Stimulated activated CD8-positive, alpha-beta memory T cell treated with anti-CD3 and anti-CD28 coated beads, Interleukin-2, amount 100 ng/mL, for 1 hour (primary cell): Measurements from ENCODE around the gene ANKS1A.

ENCODE experiments used
- DNase-seq, 2 donors: peaks; one replicate each; pipeline ENCODE4 v3.0.0-alpha.2; 2020; ENCODE audit warnings: low read depth in 2 of 2

Gene ANKS1A

GRCh38 chr6:35084041-35084491 is 195.0 kb downstream of the ANKS1A start:
- DNase-seq: no peak

- DNase-seq: no peak
Observed at GRCh38 chr6:35084511-35085203, 195.6 kb downstream of the ANKS1A start.

GRCh38 chr6:35085359-35086281 is 196.6 kb downstream of the ANKS1A start:
- DNase-seq: no peak

DNA sequence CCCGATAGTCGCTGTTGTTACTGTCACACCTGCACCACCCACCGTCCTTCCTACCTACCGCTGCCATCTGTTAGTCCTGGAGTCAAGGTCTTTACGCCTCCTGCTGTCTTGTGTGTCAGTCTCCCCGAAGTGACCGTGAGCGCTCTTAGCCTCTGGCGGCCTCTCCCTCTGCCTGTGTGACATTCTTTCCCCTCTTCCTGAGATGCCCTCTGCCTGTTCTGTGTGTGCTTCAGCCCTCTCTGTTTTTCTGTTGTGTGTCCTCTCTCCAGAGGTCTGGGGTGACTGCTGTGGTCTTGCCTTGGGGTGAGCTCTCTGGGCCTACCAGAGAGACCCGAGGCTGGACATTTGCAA is 197.2 kb downstream of the ANKS1A start:
- no peak for DNase-seq

GRCh38 chr6:35086636-35087360 is 197.7 kb downstream of the ANKS1A start:
- DNase-seq: no peak

GRCh38 chr6:35087361-35088280 is 198.6 kb downstream of the ANKS1A start:
- DNase-seq: no peak

DNA sequence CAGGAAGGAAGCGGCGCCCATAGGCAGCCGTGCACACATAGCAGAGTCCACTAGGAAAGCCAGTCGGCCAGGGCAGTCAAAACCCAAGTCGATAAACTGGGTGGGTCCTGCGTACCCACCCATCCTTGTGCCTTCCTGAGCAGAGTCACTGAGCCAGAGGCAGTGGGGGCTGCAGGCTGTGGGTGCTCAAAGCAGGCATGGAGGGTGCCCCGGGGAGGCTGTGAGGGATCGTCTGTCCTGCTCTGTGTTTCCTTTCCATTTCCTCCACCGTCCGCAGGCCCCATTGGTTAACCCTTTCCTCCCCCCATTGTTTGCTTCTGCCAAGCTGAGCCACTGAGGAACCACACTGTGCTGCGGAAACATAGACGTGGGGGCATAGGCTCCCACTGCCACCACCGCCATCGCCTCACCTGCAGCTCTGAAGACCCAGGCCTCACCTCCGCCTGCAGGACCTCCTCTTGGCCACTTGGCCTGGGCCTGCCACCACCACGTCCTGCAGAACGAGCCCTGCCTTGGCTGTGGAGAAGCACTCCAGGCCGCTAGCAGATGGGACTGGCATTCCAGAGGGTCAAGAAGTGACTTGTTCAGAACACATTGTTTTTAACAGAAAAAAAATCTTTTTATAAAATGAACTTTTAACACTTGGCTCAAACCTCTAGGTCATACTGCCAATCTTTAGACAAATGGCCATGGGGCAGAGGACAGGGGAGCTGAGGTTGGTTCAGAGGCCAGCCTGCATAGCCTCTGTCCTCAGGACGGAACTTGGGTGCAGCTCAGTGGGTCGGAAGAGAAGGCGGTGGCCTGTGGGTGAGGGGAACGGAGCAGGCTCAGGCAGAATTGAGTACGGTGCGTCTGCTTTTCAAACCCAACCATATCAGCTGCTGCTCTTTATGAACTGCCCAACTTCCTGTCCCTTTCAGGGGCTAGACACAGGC is 199.5 kb downstream of the ANKS1A start:
- DNase-seq: no peak

DNA sequence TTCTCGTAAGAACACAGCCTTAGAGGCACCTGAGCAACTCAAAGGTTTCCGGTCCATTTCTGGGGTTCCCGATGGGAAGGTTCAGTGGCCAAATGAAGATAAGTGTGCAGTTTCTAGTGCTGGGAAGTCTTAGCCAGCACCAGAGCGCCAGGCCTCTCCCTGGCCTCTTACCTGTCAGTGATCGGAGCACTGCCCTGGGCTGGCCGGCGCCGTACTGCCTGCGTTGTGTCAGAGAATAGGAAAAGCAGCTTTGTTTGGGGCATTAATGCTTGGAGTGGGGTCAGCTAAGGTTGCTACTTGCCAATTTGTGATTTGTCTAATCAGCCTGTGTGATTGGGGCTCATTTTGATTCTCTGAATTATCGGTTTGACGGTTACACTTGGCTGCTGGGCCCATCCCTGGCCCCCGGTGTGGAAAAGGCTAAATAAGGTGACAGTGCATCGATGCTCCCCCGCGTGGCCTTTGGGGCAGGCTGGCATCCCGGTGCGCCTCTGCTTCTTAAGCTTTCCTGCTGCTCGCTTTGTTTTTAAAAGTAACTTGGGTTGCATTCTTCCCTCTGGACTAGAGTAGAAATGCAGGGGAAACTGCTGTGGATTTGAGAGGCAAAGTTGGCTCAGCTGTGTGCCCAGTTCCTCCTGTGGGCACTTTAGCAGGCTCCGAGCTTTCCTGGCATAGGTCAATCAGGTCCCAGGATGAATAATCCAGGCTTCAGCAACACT is 200.3 kb downstream of the ANKS1A start:
- DNase-seq: no peak

GRCh38 chr6:35089935-35090505 is 201.0 kb downstream of the ANKS1A start:
- no peak for DNase-seq

DNA sequence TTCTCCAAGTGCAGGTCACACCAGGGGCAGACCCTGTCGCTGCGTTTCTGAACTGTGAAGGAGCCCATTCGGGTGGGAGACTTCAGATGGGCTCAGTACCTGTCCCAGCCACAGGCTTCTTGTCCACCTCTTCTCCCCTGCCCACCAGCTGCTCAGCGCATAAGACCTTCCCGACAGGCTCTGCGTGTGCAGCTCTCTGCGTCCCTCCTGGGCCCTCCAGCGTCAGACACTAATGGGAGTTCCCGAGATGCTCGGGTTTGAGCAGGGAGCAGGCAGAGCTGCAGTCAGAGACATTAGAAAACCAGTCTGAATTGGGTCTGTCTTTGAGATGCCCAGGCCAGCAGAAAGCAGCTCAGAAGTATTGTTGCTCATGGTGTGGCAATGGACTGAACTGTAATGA is 201.7 kb downstream of the ANKS1A start:
- no peak for DNase-seq

- no peak for DNase-seq
Observed at GRCh38 chr6:35091346-35092083, 202.5 kb downstream of the ANKS1A start.

- no peak for DNase-seq
Observed at GRCh38 chr6:35092362-35093117, 203.5 kb downstream of the ANKS1A start.

- no peak for DNase-seq
Observed at GRCh38 chr6:35093118-35093445, 204.0 kb downstream of the ANKS1A start.

DNA sequence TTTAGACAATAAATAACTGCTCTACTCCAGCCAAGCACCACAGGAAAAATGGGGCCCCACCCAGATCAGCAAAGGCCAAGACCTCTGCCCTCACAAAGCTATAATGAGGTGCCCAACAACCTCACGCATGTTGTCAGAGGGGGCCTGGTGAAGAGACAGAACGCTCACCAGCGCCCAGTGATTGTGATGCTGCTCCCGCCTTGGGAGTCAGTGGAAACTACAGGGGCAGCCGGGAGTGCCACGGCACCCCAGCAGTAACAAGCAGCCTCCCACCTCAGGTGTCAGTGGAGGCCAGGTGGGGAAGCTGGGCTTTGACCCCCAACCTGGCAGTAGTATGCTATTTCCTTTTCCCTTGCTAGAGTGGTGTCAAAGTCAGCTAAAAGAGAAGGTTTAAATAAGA is 204.7 kb downstream of the ANKS1A start:
- no peak for DNase-seq

DNA sequence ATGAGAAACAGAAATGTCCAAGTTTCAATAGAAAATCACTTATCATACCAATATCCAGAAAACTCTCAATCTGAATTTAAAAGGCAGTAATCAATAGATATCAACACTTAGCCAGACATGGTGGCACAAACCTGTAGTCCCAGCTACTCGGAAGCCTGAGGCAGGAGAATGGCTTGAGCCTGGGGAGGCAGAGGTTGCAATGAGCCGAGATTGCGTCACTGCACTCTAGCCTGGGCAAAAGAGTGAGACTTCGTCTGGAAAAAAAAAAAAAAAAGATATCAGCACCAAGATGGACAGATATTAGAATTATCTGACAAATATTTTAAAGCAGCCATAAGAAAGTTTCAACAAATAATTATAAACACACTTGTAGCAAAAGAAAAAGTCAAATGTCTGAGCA is 205.1 kb downstream of the ANKS1A start:
- DNase-seq: no peak

DNA sequence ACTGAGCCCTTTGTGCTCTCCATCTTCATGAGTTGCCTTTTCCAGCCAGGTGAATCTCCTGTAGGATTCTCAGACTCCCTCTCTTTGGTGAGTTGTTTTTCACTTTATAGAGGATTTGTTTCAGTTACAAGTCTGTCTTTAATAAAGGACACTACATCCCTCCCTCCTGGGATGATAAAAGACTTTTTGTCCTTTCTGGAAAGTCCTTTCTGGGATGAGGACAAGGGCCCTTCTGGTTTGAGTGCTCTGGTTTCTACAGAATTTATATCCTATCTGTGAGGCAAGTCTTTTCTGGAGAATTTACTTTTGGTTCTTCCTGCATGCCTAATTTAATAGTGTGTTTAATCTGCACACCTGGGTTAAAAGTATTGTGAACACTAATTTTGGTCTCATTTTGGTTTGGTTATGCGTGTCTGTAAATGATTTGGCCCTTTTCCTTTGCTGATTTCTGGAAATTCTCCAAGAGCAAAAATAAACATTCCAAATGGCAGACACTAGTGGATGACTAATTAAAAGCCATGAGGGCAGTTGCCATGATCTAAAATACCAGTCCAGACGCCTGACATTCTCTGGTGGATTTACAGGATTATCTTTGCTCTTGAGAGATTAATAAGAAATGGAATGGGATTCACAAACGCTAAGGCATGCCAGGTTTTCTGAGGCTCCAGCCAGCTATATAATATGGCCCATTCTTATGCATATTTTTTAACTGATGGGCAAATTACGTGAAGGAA is 207.2 kb downstream of the ANKS1A start:
- no peak for DNase-seq

- DNase-seq: no peak
Observed at GRCh38 chr6:35099116-35099515, 210.1 kb downstream of the ANKS1A start.
